CD1c-positive myeloid dendritic cell (primary cell): ENCODE results near the gene TMEM63A.

Source experiments
- DNase-seq: peaks from one replicate; pipeline ENCODE4 v3.0.0-alpha.2; 2016; ENCODE audit errors: extremely low spot score

The TMEM63A gene

GRCh38 chr1:225866981-225867380 lies 15.2 kb downstream of the TMEM63A start:
- no peak for DNase-seq

GRCh38 chr1:225866061-225866837 lies 15.9 kb downstream of the TMEM63A start:
- peak; percentile 77 for DNase-seq

GRCh38 chr1:225865514-225865913 lies 16.7 kb downstream of the TMEM63A start:
- no peak for DNase-seq

GRCh38 chr1:225863167-225863566 lies 19.0 kb downstream of the TMEM63A start:
- DNase-seq, result no peak

GRCh38 chr1:225862581-225862950 lies 19.6 kb downstream of the TMEM63A start:
- no peak for DNase-seq

- DNase-seq, result no peak
Observed at GRCh38 chr1:225861834-225862580, 20.2 kb downstream of the TMEM63A start.

- no peak for DNase-seq
Observed at GRCh38 chr1:225860876-225861441, 21.2 kb downstream of the TMEM63A start.

GRCh38 chr1:225860107-225860506 lies 22.1 kb downstream of the TMEM63A start:
- DNase-seq, result no peak

GRCh38 chr1:225859151-225859550 lies 23.0 kb downstream of the TMEM63A start:
- DNase-seq, result no peak

- no peak for DNase-seq
Observed at GRCh38 chr1:225857256-225857655, 24.9 kb downstream of the TMEM63A start.

GRCh38 chr1:225855503-225856300 lies 26.5 kb downstream of the TMEM63A start:
- no peak for DNase-seq

GRCh38 chr1:225853441-225853840 lies 28.7 kb downstream of the TMEM63A start:
- no peak for DNase-seq

GRCh38 chr1:225852413-225853124 lies 29.6 kb downstream of the TMEM63A start:
- DNase-seq, result no peak

GRCh38 chr1:225851805-225852204 lies 30.4 kb downstream of the TMEM63A start:
- DNase-seq, result peak; percentile 47

- no peak for DNase-seq
Observed at GRCh38 chr1:225850370-225850769, 31.8 kb downstream of the TMEM63A start.

GRCh38 chr1:225849925-225850324 lies 32.3 kb downstream of the TMEM63A start:
- DNase-seq, result no peak

- peak; percentile 17 for DNase-seq
Observed at GRCh38 chr1:225848030-225848955, 33.9 kb downstream of the TMEM63A start.

- no peak for DNase-seq
Observed at GRCh38 chr1:225847610-225848009, 34.6 kb downstream of the TMEM63A start.

- DNase-seq, result no peak
Observed at GRCh38 chr1:225846331-225847310, 35.6 kb downstream of the TMEM63A start.
